Keratinocyte (primary cell): ENCODE results near the gene OR52A1. TPM values are rescaled to one million over a fixed set of nuclear protein-coding genes. Genes with fewer than 3 reads are reported as not detected.

Experiments used
- DNase-seq: peaks from one replicate; pipeline ENCODE4 v3.0.0-alpha.2; 2011; ENCODE audit warnings: low read depth, missing footprints, low spot score
- FAIRE-seq: peaks from 2 replicates; lab custom pipeline; 2011; peaks lifted over from hg19 to GRCh38; lab: Jason Lieb, UNC
- H2AFZ ChIP-seq: 2 replicates; pipeline ENCODE4 v1.6.0; 2012; ENCODE audit warnings: low read length, control low read depth, inconsistent platforms; ENCODE audit not compliant: control insufficient read depth
- H3K27ac ChIP-seq: 2 replicates; pipeline ENCODE4 v1.5.1; 2011; ENCODE audit warnings: low read length; ENCODE audit not compliant: control insufficient read depth, insufficient read depth
- H3K27me3 ChIP-seq: 3 replicates; pipeline ENCODE4 v1.6.0; 2011; ENCODE audit warnings: low read length; ENCODE audit not compliant: control insufficient read depth, insufficient read depth; ENCODE audit errors: extremely low read depth
- H3K36me3 ChIP-seq, 2 experiments: 2 replicates in 1 of 2; 3 replicates in 1 of 2; pipeline ENCODE4 v1.5.1; 2011; ENCODE audit warnings: low read length in 2 of 2, mild to moderate bottlenecking in 1 of 2; ENCODE audit not compliant: control insufficient read depth in 2 of 2, insufficient read depth in 2 of 2; ENCODE audit errors: extremely low read depth in 1 of 2
- H3K4me1 ChIP-seq: 3 replicates; pipeline ENCODE4 v1.5.1; 2011; ENCODE audit warnings: low read length; ENCODE audit not compliant: control insufficient read depth, insufficient read depth; ENCODE audit errors: extremely low read depth
- H3K4me2 ChIP-seq: 3 replicates; pipeline ENCODE4 v1.6.0; 2011; ENCODE audit warnings: low read depth, low read length; ENCODE audit not compliant: control insufficient read depth, insufficient read depth; ENCODE audit errors: extremely low read depth
- H3K4me3 ChIP-seq, 3 experiments: fragments of 200-600 bp in 1 of 3; sonication (generic) in 1 of 3; 2 replicates in 2 of 3; 3 replicates in 1 of 3; pipeline ENCODE4 v1.5.1; 2011 to 2016; ENCODE audit warnings: low read length in 3 of 3, mild to moderate bottlenecking in 3 of 3, control low read depth in 2 of 3, inconsistent platforms in 1 of 3, low read depth in 1 of 3, mixed read lengths in 1 of 3, mixed run types in 1 of 3, moderate library complexity in 1 of 3; ENCODE audit not compliant: control insufficient read depth in 2 of 3, insufficient read depth in 2 of 3; ENCODE audit errors: extremely low read depth in 1 of 3
- H3K79me2 ChIP-seq: 2 replicates; pipeline ENCODE4 v1.6.0; 2012; ENCODE audit warnings: low read length; ENCODE audit not compliant: control insufficient read depth, insufficient read depth
- H3K9ac ChIP-seq: 3 replicates; pipeline ENCODE4 v1.6.0; 2011; ENCODE audit warnings: low read length; ENCODE audit not compliant: control insufficient read depth, insufficient read depth; ENCODE audit errors: extremely low read depth
- H3K9me1 ChIP-seq: 3 replicates; pipeline ENCODE4 v1.6.0; 2011; ENCODE audit warnings: low read length; ENCODE audit not compliant: control insufficient read depth, insufficient read depth; ENCODE audit errors: extremely low read depth
- H3K9me3 ChIP-seq: 2 replicates; pipeline ENCODE4 v1.5.1; 2012; ENCODE audit warnings: low read depth, low read length; ENCODE audit not compliant: control insufficient read depth
- H4K20me1 ChIP-seq: 3 replicates; pipeline ENCODE4 v1.6.0; 2011; ENCODE audit warnings: low read length; ENCODE audit not compliant: control insufficient read depth, insufficient read depth; ENCODE audit errors: extremely low read depth
- EZH2 ChIP-seq: IDR thresholded peaks from one replicate; pipeline ENCODE4 v1.6.1; 2012; ENCODE audit warnings: inconsistent platforms, mild to moderate bottlenecking, low read length, moderate library complexity
- dilution Hi-C: fragments of 300-500 bp; cut with MboI; formaldehyde crosslinking; loops from one replicate; pipeline ENCODE4 v1.7.0; 2020; ENCODE audit warnings: low sequenced_read_pairs; ENCODE audit not compliant: extremely low pct_ligation_motif_present
- polyA minus RNA-seq, 3 experiments: library from RNA; depleted of rRNA, polyadenylated mRNA; stranded (reverse); fragments of >200 nt; gene quantifications; 1 replicate in 1 of 3; 2 replicates in 1 of 3; 3 replicates in 1 of 3; pipeline ENCODE4 v1.2.3, GENCODE V29; 2011
- polyA plus RNA-seq, 5 experiments: library from polyadenylated mRNA; depleted of rRNA in 3 of 5; stranded (reverse) in 3 of 5; stranded (forward) in 1 of 5; unstranded in 1 of 5; fragments of >200 nt; gene quantifications; 1 replicate in 1 of 5; 2 replicates in 3 of 5; 3 replicates in 1 of 5; pipeline versions ENCODE4 v1.2.1 to v1.2.3, GENCODE V29; 2011 to 2012; ENCODE audit warnings: missing spikeins in 2 of 5, low read depth in 1 of 5, low replicate concordance in 1 of 5
- TF ChIP-seq, protein P1 (sequence below), 3 experiments: IDR thresholded peaks in 1 of 3; conservative IDR thresholded peaks in 1 of 3; optimal IDR thresholded peaks in 1 of 3; 2 replicates in 2 of 3; 3 replicates in 1 of 3; pipeline versions ENCODE3 to v1.5.1; 2011; ENCODE audit warnings: low read length in 3 of 3, mild to moderate bottlenecking in 3 of 3, moderate library complexity in 2 of 3, control low read depth in 1 of 3, inconsistent platforms in 1 of 3; ENCODE audit not compliant: insufficient read depth in 2 of 3; ENCODE audit errors: extremely low read depth in 1 of 3

OR52A1 gene
- polyA plus RNA-seq (not detected in 3 replicates), polyA minus RNA-seq (not detected in 3 replicates)
- not detected for polyA plus RNA-seq (2011; ENCODE audit: low read depth)
- polyA plus RNA-seq (2011; cell fraction: cytosol; rRNA removed): not detected in 2 replicates
- polyA plus RNA-seq (2011; cell fraction: nucleus; rRNA removed): not detected in 2 replicates
- not detected in 2 replicates for polyA plus RNA-seq (2012; ENCODE audit: low replicate concordance)
- not detected for polyA minus RNA-seq (2011; cell fraction: cytosol; rRNA and poly(A)+ RNA removed)
- not detected in 2 replicates for polyA minus RNA-seq (2011; cell fraction: nucleus; rRNA and poly(A)+ RNA removed)

DNA sequence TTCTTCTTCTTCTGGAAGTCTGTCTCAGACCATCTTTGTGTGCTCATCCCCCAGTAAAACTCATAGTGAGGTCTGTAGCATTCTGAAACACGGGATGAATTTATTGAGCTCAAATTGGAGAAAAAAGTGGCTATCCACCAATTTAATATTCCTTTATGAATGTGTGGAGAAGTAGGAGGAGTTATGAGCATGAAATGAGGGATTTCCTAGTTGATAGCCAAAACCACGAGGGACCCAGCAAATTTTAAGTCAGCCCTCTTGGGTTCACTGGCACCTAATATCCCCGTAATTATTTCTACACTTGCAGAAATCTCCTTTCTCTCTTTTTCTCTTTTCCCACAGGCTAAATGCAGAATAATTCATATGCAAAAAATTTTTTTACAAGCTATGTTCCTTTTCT, at the start of gene OR52A1:
OR52A1 (minus strand) TSS at position 101 of the 400 bp plus-strand sequence. CDS start 2,388 bp downstream, outside the sequence.
- no peak for TF ChIP-seq EZH2
- TF ChIP-seq, protein P1, sequence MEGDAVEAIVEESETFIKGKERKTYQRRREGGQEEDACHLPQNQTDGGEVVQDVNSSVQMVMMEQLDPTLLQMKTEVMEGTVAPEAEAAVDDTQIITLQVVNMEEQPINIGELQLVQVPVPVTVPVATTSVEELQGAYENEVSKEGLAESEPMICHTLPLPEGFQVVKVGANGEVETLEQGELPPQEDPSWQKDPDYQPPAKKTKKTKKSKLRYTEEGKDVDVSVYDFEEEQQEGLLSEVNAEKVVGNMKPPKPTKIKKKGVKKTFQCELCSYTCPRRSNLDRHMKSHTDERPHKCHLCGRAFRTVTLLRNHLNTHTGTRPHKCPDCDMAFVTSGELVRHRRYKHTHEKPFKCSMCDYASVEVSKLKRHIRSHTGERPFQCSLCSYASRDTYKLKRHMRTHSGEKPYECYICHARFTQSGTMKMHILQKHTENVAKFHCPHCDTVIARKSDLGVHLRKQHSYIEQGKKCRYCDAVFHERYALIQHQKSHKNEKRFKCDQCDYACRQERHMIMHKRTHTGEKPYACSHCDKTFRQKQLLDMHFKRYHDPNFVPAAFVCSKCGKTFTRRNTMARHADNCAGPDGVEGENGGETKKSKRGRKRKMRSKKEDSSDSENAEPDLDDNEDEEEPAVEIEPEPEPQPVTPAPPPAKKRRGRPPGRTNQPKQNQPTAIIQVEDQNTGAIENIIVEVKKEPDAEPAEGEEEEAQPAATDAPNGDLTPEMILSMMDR (optimal IDR thresholded peaks at IDR 0.05 in 1 of 3, IDR thresholded peaks at IDR 0.05 in 1 of 3, conservative IDR thresholded peaks at IDR 0.05 in 1 of 3; ENCODE audit: extremely low read depth in 1 of 3, insufficient read depth in 2 of 3, low read length in 3 of 3): no peak
- Histone ChIP-seq H3K9ac (no peak within 1 kb of the TSS), H3K36me3 (no peaks in the 10 kb centered on the region), H3K79me2 (no peaks in the 10 kb centered on the region), H2AFZ (no peak within 1 kb of the TSS), H3K27ac (no peak within 1 kb of the TSS), H3K9me1 (no peaks in the 10 kb centered on the region), H3K27me3 (no peaks in the 10 kb centered on the region), H4K20me1 (no peaks in the 10 kb centered on the region), H3K4me2 (no peak within 1 kb of the TSS), H3K4me3 (no peak within 1 kb of the TSS), H3K9me3 (no peaks in the 10 kb centered on the region), H3K4me1 (no peaks in the 10 kb centered on the region)
- FAIRE-seq (no peak), DNase-seq (no peak)
- dilution Hi-C loops: no loop called here

DNA sequence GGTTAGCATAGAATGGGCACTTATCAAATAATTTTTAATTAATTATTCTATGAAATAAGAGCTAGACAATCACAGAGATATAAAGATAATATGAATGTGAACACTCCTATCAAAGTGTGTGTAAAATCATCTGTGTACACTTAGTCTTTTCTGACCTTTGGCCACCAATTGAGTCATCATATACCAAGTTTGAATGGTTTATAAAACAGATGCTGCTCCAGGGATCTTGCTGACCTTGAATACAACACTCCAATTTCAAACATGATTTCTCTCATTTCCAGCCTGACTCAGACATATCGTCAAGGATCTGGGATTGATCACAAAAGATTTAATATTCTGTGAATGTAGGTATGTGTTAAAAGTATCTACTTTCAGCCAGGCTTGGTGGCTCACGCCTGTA, 48.8 kb upstream of the OR52A1 start:
- TF ChIP-seq, protein P1 (optimal IDR thresholded peaks at IDR 0.05 in 1 of 3, IDR thresholded peaks at IDR 0.05 in 1 of 3, conservative IDR thresholded peaks at IDR 0.05 in 1 of 3; ENCODE audit: extremely low read depth in 1 of 3, insufficient read depth in 2 of 3, low read length in 3 of 3): no peak
- no peak for TF ChIP-seq EZH2
- no peaks in the 10 kb centered on the region for H3K79me2 ChIP-seq

More for the DNA sequence above, 48.8 kb upstream of the OR52A1 start:
- no peak overlapping the region for H3K4me3 ChIP-seq
- no peaks in the 10 kb centered on the region for H3K9me3 ChIP-seq
- H3K27me3 ChIP-seq: no peaks in the 10 kb centered on the region
- dilution Hi-C loops: no loop called here
- no peak for DNase-seq
- H3K9me1 ChIP-seq: no peaks in the 10 kb centered on the region
- no peak overlapping the region for H3K27ac ChIP-seq
- no peak overlapping the region for H3K9ac ChIP-seq
- H2AFZ ChIP-seq: no peak overlapping the region
- H4K20me1 ChIP-seq: no peaks in the 10 kb centered on the region
- H3K36me3 ChIP-seq: no peaks in the 10 kb centered on the region
- H3K4me1 ChIP-seq: no peaks in the 10 kb centered on the region
- H3K4me2 ChIP-seq: no peak overlapping the region
- no peak for FAIRE-seq
